HG03432 (cell line): Measurements from ENCODE around the gene MADD.

ENCODE experiments used
- ATAC-seq: cut with Tn5 transposase; IDR thresholded peaks from one replicate; pipeline ENCODE4 v1.9.1; 2021; ENCODE audit warnings: mild to moderate bottlenecking, moderate library complexity; ENCODE audit not compliant: unreplicated experiment

The MADD gene

DNA sequence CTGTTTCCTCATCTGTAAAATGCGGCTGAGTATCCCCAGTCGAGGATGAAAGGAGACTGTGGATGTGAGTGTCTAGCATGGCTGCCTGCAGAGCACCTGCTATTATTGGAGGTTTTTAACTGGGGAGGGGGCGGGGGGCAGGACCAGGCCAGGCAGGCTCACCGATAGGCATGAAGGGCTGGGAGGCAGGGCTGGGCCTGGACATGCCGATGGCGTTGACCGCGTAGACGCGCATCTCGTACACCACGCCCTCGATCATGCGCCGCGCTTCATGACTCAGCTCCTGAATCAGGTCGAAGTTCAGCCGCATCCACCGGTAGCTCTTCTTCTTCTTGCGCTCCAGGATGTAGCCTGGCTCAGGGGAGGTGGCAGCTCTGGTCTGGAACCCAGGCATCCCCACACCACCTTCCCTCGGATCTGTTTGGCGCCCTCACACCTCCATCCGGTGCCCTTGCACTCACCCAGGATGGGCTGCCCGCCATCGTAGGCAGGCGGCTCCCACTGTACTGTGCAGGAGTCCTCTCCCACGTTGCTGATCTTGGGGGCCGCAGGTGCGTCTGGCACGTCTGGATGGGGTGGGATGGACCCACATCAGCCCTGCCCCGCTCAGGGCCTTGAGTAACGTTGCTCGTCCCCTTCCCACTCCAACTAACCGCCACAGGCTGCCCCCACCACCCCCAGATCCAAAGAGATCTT, 67.4 kb downstream of the MADD start:
- no peak for ATAC-seq

DNA sequence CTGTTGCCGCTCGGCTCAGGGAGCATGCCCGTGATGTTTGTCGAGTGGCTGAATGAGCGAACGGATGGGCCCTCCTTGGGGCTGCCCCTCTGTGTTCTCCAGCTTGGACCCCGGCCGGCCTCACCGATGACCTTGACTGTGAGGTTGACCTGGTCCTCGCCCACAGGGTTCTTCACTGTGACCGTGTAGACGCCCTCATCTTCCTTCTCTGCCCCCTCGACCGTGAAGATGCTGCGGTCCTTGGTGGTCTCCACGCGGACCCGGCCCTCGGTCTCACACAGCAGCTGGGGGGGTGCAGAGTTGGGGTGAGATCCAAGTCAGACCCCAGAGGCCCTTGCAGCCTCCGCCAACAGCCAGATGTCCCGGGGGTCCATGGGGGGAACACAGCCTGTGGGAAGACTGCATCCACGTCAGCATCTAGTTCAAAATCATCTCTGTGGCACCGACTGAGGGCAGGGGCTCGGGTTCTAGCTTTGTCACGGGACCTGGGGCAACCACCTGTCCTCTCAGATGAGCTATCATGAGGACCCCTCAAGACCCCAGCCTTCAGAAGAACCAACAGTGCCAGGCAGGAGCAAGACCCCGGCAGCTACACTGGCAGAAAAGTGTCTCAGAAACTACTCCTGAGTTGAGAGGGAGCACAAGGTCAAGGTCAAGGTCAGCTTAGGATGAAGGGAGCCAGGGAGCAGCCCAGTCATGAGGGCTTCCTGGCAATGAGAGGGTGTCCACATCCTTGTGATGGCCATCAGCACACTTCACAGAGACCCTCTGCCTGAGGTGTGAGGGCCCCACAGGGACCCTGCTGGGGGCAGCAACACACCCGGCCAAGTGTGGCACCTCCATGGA, 68.7 kb downstream of the MADD start:
- no peak for ATAC-seq

DNA sequence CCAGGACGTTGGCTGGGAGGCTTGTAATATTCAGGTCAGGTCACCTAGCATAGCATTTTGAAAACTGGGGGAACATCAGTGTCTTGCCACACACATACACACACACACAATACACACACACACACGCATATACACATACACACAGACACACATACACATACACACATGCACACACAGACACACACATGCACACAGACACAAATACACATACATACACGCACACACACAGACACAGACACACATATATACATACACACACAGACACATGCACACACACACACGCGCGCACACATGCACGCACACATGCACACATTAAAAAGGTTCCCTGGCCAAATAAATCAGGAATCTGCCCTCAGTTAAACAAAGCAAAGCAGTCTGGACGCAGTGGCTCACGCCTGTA, 70.1 kb downstream of the MADD start:
- no peak for ATAC-seq

DNA sequence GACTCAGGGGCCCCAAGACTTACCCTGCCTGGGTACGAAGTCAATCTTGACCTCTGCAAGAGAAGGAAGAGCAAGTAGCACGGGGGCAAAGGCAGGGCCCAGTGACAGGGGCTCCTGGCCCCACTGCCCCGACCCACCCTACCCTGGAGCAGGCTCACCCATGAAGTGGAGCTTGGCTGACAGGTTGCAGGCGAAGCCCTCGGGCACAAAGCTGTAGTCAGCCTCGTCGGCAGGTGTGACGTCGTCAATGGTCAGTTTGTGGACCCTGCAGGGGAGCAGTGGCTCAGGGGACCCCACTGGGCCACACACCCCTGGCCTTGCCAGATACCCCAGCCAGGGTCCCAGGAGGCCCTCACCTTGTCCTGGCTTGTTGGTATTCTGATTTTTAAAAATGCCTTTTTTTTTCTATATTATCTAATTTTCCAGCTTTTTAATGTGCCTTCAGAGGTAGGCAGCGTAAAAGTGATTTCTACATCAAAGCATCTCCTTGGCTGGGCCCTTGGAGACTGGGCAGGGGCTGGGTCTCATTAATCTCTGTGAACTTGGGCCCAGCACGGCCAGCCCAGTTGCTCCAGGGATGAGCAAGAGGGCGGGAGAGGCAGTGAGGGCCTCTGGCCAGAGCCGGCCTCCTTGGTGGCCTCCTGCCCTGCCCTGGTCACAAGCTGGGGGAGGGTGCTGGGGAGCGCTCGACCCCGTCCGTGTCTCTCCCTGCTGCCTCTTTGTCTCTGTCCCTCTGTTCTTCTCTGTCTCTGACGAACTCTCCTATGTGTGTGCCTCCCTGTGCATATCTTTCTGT, 71.2 kb downstream of the MADD start:
- ATAC-seq, result no peak

DNA sequence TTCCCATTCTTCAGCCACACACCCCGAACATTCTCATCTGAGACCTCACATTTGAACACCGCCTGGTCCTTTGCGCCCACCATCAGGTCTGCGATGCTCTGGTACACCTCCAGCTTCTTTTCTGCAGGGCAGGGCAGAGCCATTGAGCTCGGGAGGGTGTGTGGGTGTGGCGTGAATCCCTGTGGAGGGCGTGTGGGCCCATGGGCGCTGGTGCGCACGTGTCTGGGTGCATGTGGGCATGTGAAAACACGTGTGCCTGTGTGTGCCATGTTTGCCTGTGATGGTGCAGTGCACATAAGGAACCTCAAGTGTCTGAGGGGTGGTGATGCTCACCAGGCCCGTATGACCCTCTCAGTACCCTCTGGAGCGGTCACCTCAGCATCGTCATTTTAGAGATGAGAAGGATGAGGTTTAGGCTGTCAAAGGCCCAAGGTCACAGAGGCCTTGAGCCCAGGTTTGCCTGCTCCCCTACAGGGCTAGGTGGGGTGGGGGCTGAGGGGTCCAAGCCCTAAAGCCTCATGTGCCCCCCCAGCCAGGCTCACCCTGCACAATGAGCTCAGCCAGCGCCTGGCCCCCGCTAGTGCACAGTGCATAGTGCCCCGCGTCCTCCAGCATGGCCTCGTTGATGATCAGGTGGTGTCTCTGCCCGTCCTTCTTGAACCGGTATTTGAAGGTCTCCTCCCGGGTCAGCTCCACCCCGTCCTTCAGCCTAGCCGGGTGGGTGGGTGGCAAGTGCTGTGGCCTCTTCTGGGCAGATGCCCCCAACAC, 72.3 kb downstream of the MADD start:
- ATAC-seq, result no peak

DNA sequence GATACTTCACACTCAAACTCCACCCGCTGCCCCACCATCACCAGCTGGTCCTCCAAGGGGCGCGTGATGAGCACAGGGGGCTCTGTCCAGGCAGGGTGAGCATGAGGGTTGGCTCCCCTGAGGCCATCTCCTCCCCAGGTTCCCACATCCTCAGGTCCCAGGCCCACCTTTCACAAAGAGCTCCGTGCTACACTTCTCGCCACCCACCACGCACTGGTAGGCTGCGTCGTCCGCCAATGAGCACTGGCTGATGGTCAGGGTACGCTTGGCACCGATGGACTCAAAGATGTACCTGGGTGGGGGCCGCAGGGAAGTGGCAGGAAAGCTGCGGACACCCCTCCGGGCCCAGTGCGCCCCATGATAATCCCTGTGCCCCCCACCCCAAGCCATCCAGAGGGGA, 72.9 kb downstream of the MADD start:
- ATAC-seq, result no peak

DNA sequence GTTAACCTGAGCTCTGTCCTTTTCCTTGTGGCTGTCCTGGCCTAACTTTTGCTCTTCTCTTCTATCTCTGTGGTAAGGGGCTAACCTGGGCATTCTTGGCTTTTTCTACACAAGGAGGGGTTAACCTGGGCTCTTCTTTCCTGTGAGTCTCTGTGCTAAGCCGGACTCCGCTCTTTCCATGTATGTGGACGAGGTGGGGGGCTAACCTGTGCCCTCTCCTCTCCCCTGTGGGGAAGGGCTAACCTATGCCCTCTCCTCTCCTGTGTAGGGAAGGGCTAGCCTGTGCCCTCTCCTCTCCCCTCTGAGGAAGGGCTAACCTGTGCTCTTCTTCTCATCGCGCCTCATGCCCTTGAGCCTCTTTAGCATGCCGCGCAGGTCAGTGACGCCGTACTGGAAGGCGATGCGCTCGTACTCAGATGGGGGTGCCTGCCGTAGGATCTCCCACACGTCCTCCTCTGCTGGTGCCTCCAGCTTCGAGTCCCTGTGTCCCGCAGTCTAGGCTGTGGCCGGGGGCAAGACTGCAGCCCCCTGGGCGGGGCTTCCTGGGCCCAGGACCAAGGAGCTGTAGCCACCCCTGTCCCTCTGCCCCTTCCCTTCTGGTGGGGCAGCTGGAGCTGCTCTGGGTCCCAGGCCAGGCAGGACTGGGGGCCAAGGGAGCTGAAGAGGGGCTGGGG, 76.1 kb downstream of the MADD start:
- ATAC-seq, result no peak

DNA sequence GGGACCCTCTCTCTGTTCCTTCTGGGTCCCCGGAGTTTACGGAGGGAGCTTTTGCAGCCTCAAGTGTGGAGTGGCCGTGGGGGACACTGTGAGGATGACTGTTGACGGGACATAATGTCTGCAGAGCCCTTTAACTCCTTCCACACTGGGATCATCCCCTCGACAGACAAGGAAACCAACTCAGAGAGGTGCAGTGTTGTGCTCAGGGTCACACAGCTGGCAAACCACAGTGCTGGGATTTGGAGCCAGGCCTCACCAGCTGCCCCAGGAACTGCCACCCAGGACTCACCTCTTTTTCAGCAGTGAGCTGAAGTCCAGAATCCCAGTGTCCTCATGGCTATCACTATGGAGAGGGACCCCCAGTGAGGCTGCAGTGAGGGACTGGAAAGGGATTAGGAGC, 77.2 kb downstream of the MADD start:
- ATAC-seq, result no peak

DNA sequence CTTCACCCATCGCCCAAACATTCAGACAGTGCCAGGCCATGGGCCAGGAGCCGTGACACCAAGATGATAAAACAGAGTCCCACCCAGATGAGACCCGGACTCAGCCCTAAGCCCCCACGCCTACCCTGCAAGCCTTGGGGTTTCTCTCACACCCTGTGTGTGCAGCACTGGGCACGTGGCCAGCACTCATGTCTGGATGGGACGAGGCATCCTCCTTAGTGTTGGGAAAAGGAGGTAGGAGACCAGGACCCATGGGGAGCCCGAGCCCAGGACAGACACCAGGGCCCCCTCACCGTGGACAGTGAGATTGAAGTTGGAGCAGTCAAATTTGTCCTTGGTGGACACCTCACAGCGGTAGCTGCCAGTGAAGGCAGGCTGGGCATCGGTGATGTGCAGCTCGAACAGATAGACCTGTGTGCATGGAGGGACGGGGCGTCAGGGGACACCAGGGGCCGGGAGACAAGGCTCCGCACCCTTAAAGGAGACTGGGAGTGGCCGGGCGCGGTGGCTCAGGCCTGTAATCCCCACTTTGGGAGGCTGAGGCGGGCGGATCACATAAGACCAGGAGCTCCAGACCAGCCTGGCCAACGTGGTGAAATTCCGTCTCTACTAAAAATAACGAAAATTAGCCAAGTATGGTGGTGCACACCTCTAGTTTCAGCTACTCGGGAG, 78.3 kb downstream of the MADD start:
- no peak for ATAC-seq

DNA sequence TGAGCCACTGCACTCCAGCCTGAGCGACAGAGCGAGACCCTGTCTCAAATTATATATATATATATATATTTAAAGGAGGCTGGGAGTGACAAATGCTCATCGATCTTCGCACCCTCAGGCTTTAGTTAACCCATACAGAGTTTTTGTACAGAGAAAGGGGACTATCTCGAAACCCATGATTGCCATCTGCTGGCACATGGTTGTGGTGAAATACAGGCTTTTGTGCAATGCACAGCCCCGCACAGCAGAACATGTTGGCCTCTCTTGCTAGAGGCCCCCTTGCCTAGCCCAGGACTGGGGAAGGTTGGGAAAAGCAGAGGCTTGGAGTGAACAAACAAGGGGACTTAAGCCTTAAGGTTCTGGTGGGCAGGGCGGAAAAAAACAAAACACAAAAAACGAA, 78.9 kb downstream of the MADD start:
- no peak for ATAC-seq

DNA sequence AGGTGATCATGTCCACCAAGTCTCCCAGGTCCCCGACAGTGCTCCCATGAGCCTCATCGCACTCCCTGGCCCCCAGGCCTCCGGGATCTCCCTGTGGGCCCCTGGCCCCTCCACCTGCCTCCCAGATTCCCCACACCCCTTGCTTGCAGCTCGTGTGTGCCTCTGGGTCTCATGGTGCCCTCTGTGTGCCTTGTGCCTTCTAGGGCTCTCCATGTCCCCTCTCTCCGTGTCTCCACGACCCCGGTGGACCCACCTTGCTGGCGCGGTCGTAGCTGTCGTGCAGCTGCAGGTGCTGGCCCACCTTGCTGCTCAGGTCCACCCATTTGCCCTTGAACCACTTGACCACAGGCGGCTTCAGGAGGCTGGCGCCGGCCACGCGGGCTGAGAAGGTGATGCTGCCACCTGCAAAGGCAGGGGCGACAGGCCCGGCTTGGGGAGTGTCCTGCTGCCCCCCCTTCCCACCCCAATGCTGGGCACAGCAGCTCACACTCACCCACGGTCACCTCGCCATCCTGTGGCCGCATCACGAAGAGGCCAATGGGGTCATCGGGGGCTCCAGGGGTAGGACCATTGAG, 79.7 kb downstream of the MADD start:
- no peak for ATAC-seq

DNA sequence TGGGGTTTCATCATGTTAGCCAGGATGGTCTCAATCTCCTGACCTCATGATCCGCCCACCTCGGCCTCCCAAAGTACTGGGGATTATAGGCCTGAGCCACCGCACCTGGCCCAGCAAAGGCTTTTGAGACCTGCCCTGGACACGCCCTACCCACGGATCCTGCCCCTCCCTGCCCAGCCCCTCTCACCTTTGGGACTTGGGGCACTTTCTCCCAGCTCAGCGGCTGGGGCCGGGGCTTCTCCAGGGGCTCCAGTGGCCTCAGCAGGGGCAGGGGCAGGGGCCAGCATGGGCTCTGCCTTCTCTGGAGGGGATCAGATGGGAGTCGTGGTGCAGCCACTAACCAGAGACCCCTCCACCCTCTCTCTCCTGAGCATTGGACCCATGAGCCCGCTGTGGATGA, 80.4 kb downstream of the MADD start:
- ATAC-seq, result no peak

DNA sequence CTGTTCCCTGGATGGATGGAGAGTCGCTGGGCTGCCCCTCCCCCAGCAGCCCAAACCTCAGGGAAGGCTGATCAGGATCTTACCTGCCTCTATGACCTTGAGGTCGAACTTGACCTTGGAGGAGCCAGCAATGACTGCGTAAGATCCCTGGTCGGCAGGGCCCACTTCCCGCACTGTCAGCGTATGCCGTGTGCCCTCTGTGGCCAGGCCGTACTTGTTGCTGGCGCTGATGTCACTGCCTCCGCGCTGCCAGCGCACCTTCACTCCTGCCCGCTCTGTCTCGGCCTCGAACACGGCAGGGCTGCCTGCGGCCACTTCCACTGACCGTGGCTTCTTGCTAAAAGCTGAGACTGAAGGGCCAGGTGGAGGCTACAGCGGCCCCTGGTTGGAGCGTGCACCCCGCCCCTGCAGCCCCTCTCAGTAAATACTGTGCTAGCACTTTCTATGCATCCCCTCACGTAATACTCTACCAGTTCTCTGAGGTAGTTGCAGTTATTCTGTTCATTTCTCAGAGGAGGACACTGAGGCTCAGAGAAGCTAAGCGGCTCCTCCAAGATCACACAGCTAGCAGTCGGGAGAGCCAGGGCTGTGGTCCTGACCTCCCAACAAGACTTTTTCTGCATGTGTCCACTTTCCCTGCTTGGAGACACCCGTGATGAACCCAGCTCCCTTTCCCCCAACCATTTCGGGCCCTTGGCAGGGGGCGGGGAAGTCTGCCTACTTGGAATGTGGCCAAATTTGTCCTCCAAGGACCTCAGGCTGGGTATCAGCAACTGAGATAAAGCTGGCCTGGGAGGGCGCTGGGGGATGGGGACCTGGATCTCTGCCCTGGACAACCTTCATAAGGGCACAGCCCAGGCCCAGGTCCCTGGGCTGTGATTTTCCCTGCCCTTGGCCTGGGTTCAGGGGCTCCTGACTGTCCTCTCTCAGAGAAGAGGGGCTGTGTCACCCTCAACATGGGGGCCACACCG, 81.5 kb downstream of the MADD start:
- no peak for ATAC-seq

DNA sequence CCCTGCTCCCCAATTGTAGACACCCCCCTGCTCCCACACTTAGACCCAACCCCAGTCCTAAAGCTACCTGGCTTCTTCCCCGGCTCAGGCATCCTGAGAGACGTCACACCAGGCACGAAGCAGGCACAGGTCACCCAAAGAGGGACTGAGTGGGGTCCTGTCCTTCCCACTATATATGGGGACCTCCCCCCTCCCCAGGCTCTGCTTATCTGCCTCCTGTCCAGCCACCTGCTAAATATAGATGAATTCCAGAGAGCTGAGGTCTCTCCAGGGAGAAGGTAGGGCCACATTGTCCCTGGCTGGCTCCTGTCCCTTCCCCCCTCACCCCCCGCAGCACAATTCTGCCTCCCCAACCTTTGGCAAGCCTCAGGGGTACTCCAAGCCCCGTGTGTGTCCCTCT, 82.6 kb downstream of the MADD start, which contains the start of gene MYBPC3:
TSS of gene MYBPC3 (minus strand) at position 147 of the 400 bp plus-strand sequence. CDS start at position 92, 55 bp downstream.
- ATAC-seq, result no peak

DNA sequence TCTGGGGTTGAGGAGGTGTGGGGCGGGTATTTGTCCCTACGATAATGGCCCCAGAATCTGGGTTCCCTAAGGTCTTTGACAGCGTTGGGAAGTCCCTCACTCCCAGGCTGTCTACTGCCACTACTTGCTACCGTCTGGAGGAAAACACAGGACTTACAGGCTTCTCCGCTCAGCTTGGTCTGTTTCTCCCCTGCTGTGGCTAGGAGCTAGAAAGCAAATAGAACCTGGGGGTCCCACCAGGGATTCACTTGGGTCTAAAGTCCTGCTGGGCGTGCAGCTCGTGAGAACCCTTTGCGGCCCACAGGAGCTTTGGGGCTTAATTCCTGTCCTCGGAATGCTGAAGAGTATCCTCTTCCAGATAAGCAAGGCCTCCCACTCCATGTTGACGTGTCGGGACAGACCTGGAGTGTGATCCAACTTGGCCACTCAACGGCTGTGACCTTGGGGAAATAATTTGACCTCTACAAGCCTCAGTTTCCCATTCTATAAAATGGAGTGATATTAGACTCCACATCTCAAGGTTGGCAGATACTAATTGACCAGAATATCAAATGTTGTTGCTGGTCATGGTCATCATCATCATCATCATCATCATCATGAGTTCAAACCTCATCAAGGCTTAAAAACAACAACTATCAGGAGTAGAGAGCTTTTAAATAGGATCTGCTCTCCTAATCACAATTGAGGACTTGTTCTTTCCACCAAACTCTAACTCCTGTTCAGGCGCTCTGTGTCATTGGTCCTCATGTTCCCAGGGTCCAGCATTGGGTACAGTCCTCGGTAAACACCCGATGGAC, 84.2 kb downstream of the MADD start:
- no peak for ATAC-seq

DNA sequence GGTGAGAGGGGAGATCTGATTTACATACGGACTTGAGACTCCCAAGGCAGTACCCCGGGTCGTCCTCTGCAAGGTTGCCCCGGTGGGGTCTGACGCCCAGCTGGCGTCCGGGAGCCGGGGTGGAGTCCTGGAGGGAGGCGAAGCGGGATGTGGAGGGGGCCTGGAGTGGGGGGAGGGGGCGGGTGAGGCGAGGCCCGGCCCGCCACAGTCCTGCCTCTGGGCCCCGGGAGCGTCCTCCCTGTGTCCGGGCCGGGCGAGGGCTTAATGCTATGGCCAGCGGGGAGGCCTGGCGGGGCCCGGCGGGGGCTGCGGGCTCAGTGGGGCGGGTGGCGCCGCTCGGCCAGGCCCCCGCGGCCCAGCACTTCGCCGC, 85.0 kb downstream of the MADD start:
- no peak for ATAC-seq
